AML-193 (cell line): ENCODE results near the gene SCN4A.

Experiments used
- DNase-seq, 2 experiments: peaks; one replicate each; lab custom pipeline; 2025; lab: John Stamatoyannopoulos, UW

Gene SCN4A

GRCh38 chr17:64001763-64002529, 29.2 kb upstream of the SCN4A start:
- DNase-seq: no peak

- DNase-seq: no peak
Observed at GRCh38 chr17:64001091-64001579, 28.4 kb upstream of the SCN4A start.

- no peak for DNase-seq
Observed at GRCh38 chr17:63999680-64000531, 27.2 kb upstream of the SCN4A start.

DNA sequence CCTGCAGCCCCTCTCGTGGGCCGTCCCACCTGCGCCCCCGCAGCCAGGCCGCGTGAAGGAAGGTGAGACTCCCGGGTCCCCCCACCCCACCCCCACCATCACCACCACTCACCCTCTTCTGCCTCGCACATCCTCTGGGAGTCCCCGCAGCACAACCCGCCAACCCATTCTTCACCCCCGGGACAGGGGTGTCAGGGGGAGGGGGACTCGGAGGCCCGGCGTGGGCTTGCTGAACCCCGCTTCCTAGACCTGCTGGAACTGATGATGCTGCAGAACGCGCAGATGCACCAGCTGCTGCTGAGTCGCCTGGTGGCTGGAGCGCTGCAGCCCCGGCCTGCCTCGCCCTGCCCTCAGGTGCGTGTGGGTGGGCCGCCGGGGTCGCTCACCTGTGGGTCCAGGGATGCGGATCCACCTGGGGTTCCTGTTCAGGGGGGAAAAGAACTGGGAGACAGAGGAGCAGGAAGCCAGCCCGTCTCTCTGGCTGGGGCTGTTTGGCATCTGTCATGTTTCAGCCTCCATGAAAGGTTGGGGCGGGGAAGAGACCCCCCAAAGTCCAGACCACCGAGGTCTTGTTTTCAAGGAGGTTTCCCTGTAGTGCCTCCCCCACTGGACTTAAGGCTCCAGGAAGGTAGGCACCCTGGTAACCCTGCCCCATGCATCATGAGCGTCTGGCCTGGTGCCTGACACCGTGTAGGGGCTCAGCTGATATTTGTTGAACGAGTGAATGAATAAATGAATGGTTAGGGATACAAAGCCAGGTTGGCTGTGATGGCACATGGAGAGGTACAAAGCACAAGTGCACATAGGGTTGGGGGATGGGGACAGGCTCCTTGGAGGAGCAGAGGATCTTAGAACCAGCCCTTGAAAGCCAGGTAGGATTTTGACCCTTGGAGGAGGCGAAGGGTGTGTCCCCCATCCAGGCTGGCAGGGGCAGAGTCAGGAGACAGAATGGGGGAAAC, 26.3 kb upstream of the SCN4A start:
- DNase-seq: no peak

DNA sequence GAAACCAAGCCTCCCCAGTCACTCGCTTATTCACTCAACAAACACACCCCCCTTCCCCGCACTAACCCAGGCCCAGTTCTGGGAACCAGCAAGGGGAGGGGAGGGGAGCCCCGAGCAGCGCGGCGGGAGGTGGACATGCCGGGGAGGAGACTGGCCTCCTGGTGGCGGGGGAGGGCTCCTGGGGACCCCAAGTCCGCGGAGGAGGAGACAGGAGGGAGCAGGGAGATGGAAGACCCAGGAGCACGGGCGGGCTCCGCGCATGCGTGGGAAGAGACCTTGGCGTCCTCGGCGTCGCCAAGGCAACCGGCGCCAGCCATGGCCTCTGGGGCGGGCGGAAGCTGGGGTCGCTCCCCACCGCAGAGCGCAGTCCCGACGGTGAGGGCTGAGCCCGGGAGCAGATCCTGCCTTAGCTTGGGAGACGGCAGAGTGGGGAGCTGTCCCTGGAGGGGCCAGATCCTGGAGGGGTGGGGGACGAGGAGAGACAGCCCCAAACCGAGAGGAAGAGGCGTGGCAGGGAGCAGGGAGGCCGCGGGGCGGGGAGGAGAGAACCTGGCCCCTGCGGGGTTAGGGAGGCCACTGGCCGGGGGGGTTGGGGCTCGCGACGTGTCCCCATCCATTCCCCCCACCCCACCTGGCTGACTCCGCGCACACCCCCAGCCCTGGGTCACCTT, 25.5 kb upstream of the SCN4A start, which contains the start of gene PRR29:
Gene PRR29 (plus strand): TSS at position 302 of the 671 bp plus-strand sequence. CDS start 14 bp downstream, at position 316.
- no peak for DNase-seq

- DNase-seq: no peak
Observed at GRCh38 chr17:63997341-63998048, 24.8 kb upstream of the SCN4A start.

DNA sequence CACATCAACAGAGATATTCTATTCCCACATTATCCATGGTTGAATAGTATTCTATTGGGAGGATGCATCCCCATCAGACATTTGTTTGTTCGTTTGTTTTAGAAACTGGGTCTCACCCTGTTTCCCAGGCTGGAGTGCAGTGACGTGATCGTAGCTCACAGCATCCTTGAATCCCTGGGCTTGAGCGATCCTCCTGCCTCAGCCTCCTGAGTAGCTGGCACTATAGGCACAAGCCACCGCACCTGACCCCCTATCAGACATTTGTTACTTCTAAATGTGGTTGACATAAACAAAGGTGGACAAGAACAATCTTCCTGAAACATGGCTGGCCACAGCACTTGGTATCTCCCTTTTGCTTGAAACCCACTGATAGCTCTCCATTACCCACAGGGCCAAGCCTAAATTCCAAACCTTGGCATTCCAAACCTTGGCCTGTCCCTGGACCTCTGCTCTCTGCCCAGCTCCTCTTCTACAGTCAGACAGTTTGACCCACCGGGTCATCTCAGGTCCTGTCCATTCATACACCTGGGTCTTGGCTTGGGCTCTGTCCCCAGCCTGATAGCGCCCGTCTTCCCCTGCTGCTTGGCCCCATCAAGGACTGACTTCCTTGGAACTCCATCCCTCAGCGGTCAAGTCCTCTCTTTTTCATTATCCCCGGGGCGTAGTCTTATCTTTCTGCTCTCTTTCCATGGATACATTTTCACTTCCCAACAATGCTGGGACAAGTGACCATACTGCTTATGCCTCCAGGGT, 23.9 kb upstream of the SCN4A start:
- no peak for DNase-seq

DNA sequence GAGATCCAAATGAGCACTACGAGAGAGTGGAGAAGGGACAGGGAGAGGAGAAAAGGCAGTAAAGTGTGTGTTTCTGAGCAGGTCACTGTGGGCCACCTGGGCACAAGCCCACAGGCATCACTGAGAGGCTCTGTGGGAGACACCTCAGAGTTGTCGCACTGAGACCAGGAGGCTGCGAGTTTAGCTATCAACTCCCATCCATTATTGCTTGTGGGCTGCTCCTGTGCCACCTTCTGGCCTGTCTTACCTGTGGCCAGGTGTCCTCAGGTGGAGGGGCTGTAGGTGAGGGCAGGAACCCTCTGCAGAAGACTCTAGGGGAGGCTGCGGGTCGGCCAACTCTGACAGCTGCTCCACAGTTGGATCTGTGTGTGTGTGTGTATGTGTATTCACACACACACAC, 22.9 kb upstream of the SCN4A start:
- DNase-seq: no peak

DNA sequence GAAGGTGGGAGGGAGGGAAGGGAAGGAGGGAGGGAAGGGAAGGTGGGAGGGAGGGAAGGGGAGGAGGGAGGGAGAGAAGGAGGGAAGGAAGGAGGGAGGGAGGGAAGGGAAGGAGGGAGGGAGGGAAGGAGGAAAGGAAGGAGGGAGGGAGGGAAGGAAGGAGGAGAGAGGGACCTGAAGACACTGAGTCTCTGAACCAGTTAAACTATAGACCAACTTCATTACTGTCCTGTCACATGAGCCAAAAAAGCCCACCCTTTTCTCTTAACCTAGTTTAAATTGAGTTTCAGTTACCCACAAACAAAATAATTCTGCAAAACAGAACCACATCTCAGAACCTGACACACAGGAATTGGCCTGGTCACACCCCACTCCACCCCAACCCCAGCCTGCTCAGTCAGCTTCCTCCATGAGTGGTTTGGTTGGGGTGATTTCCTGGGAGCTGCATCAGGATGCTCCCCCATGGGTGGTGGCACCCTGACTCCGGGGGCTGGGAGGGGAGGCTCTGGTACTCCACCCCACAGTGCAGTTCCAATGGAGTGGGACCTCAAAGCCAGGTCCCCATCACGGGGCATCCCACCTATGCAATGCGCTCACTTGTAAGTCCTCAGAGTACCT, 20.8 kb upstream of the SCN4A start:
- DNase-seq: no peak

- no peak for DNase-seq
Observed at GRCh38 chr17:63991611-63992010, 18.9 kb upstream of the SCN4A start.

DNA sequence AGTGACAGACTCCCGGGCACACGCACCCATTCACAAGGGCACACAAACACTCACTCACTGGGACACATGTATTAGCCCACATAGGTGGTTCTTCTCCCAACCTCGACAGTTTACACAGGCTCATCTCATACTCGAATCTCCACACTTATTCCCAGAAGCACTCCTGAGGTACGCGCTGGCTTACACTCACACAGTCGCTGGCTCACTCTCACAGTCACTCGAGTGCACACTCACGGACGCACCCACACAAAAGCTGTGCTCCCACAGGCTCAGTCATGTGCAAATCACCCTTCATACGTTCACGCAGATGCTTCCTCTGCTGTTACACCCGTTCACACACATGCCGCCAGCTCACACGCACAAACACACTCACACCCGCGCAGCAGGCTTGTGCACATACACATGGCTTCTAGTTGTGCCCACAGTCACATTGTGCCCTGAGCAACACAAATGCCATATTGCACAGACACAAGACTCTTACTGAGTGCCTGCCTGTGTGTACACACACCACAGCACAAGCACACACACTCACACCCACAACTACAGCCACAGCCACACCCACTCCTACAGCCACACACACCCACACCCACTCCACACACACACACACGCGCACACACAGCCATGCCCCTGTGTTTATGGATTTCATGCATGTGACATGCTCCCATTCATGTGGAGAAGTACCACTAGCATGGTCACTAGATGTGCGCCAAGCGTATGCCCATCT, 17.1 kb upstream of the SCN4A start:
- no peak for DNase-seq

- no peak for DNase-seq
Observed at GRCh38 chr17:63988741-63989621, 16.3 kb upstream of the SCN4A start.

- DNase-seq: no peak
Observed at GRCh38 chr17:63988127-63988478, 15.4 kb upstream of the SCN4A start.

- DNase-seq: no peak
Observed at GRCh38 chr17:63987221-63988126, 14.8 kb upstream of the SCN4A start.

DNA sequence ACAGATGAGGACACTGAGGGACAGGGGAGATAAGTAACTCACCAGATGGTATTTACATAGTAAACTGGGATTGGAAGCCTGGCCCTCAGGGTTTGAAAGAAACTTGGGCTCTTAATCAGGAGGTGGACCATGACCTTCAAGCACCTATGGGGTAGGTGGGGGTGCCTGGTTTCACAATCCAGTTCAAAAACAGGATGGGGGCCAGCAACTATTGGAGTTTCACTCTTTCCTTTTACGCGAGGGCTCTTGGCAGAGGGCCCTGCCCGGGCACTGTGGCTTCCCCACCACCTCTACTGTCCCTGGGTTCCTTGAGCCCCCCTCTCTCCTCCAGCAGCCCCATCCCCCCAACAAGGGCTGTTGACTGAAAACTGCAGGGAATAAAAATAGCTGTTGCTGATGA, 14.1 kb upstream of the SCN4A start:
- no peak for DNase-seq

DNA sequence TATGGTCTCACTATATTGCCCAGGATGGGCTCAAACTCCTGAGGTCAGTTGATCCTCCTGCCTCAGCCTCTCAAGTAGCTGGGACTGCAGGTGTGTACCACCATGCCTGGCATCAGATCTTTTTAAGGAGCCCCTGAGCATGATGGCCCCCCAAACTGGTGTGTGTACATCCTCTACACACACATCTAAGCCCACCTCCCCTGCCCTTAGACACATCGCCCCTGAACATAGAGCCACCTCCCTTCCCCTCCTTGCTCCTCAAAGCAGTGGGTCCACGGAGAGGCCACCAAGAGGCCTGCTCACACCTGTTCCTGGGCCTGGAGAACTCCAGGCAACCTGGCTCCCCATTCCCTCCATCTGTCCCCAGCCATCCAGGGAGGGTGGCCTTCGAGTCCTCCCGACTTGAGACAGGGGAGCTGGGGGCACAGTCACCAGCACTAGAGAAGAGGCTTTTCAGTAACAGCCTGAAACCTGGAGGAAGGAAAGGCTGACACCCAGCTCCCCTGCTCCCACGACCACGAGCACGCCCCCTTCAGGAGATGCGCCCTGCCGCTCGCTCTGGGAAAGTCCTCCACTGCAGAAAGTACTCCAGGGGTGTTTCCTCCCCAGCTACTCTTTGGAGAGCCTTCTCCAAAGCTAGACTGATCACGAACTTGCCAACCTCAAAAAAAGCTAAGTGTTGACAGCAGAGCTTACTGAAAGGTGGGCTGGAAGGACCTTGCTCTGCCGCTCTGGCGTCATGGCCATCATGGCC, 12.8 kb upstream of the SCN4A start:
- no peak for DNase-seq
